Measurements from ENCODE around the gene GRID2. TPM values are rescaled to one million over a fixed set of nuclear protein-coding genes. Genes with fewer than 3 reads are reported as not detected.

The GRID2 gene
- total RNA-seq, 1 experiment from 2014 or later = not detected

DNA sequence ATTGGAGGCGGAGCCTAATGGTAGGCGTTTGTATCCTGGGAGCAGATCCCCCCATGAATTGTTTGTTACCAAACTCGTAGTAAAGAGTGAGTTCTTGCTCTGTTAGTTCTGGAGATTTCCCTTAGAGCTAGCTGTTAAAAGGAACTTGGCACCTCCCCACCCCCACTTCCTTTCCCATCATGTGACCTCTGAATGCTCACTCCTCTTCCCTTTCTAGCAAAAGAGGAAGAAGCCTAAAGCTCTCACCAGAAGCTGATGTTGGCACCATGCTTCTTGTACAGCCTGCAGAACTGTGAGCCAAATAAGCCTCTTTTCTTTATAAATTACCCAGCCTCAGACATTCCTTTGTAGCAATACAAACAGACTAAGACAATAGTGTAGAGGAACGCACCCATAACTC, 1511.0 kb downstream of the GRID2 start:
- DNase-seq (ENCODE audit: unreplicated experiment) = no peak
- CTCF ChIA-PET = no interaction called here
- Mint-ChIP-seq H3K36me3 (ENCODE audit: insufficient read depth, unreplicated experiment) (no peaks in the 10 kb centered on the region), H3K27me3 (ENCODE audit: insufficient read depth, unreplicated experiment) (no peaks in the 10 kb centered on the region), H3K9me3 (ENCODE audit: unreplicated experiment) (no peaks in the 10 kb centered on the region), H3K27ac (ENCODE audit: low read depth, unreplicated experiment) (no peak overlapping the region), H3K4me1 (ENCODE audit: insufficient read depth, unreplicated experiment) (peaks cover 14% of the 10 kb centered on the region), H3K4me3 (ENCODE audit: unreplicated experiment) (no peak overlapping the region)
- POLR2A ChIA-PET = interaction anchor here (0.9 kb wide), 1 partner anchor 9 kb away, joined by 4 read pairs; no protein-coding TSS in a partner anchor
- TF ChIP-seq, protein P1, sequence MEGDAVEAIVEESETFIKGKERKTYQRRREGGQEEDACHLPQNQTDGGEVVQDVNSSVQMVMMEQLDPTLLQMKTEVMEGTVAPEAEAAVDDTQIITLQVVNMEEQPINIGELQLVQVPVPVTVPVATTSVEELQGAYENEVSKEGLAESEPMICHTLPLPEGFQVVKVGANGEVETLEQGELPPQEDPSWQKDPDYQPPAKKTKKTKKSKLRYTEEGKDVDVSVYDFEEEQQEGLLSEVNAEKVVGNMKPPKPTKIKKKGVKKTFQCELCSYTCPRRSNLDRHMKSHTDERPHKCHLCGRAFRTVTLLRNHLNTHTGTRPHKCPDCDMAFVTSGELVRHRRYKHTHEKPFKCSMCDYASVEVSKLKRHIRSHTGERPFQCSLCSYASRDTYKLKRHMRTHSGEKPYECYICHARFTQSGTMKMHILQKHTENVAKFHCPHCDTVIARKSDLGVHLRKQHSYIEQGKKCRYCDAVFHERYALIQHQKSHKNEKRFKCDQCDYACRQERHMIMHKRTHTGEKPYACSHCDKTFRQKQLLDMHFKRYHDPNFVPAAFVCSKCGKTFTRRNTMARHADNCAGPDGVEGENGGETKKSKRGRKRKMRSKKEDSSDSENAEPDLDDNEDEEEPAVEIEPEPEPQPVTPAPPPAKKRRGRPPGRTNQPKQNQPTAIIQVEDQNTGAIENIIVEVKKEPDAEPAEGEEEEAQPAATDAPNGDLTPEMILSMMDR (IDR thresholded peaks at IDR 0.05; ENCODE audit: unreplicated experiment) = no peak
- BruUV-seq (replicated peaks) = no TSS peak
- intact Hi-C loops (cut with micrococcal nuclease) = no loop called here

Data from MCF 10A (cell line).